Smooth muscle cell (in vitro differentiated cells): ENCODE results near the gene NAT14. TPM values are rescaled to one million over a fixed set of nuclear protein-coding genes. Genes with fewer than 3 reads are reported as not detected.

Experiments
- DNase-seq: peaks from one replicate; lab custom pipeline; 2025; ENCODE audit not compliant: unreplicated experiment; lab: John Stamatoyannopoulos, UW
- H2AFZ ChIP-seq: fragments of 200-600 bp; sonication (generic); 2 replicates; pipeline ENCODE4 v1.6.0; 2016; ENCODE audit warnings: antibody characterized with exemption, low read depth, mild to moderate bottlenecking
- H3F3A ChIP-seq: fragments of 200-600 bp; sonication (generic); 2 replicates; pipeline ENCODE4 v1.6.0; 2017; ENCODE audit warnings: antibody characterized with exemption, low read depth
- H3K27ac ChIP-seq: fragments of 200-600 bp; sonication (generic); 2 replicates; pipeline ENCODE4 v1.5.1; 2016; ENCODE audit warnings: low read depth, mild to moderate bottlenecking
- H3K27me3 ChIP-seq: fragments of 200-600 bp; sonication (generic); 2 replicates; pipeline ENCODE4 v1.6.1; 2016; ENCODE audit warnings: low read depth, mild to moderate bottlenecking
- H3K36me3 ChIP-seq: fragments of 200-600 bp; sonication (generic); 2 replicates; pipeline ENCODE4 v1.5.1; 2016; ENCODE audit warnings: low read depth
- H3K4me1 ChIP-seq: fragments of 200-600 bp; sonication (generic); 2 replicates; pipeline ENCODE4 v1.5.1; 2016; ENCODE audit warnings: low read depth
- H3K4me2 ChIP-seq: fragments of 200-600 bp; sonication (generic); 2 replicates; pipeline ENCODE4 v1.6.0; 2016; ENCODE audit warnings: mild to moderate bottlenecking
- H3K4me3 ChIP-seq: fragments of 200-600 bp; sonication (generic); 2 replicates; pipeline ENCODE4 v1.5.1; 2016; ENCODE audit warnings: mild to moderate bottlenecking
- H3K79me2 ChIP-seq: fragments of 200-600 bp; sonication (generic); 2 replicates; pipeline ENCODE4 v1.6.0; 2016; ENCODE audit warnings: low read depth, mild to moderate bottlenecking
- H3K9ac ChIP-seq: fragments of 200-600 bp; sonication (generic); 2 replicates; pipeline ENCODE4 v1.6.0; 2016; ENCODE audit warnings: low read depth
- H3K9me3 ChIP-seq: fragments of 200-600 bp; sonication (generic); replicated peaks from 2 replicates; pipeline ENCODE4 v1.5.1; 2016; ENCODE audit warnings: low read depth
- H4K20me1 ChIP-seq: fragments of 200-600 bp; sonication (generic); 2 replicates; pipeline ENCODE4 v1.6.0; 2016; ENCODE audit warnings: low read depth
- CTCF ChIP-seq: fragments of 200-600 bp; sonication (generic); IDR thresholded peaks from 2 replicates; pipeline ENCODE4 v1.5.1; 2017; ENCODE audit warnings: borderline replicate concordance, mild to moderate bottlenecking, antibody characterized with exemption; ENCODE audit not compliant: insufficient read depth, poor library complexity, severe bottlenecking
- WGBS: methylation state at CpG from one replicate; pipeline ENCODE4 v1.1.7; 2016; ENCODE audit warnings: low lambda C conversion rate; 5-methylcytosine and 5-hydroxymethylcytosine counted together
- polyA plus RNA-seq: library from polyadenylated mRNA; unstranded; fragments of >200 nt; fragmentation: Nextera tagmentation; extraction: Ambion mirVana; gene quantifications from 2 replicates; pipeline ENCODE4 v1.2.1, GENCODE V29; 2016
- total RNA-seq: library from RNA; depleted of rRNA; stranded (reverse); fragments of >200 nt; gene quantifications from 2 replicates; pipeline ENCODE4 v1.2.3, GENCODE V29; 2014

Gene NAT14
- total and polyA plus RNA-seq, 2 experiments from 2014 or later, result 14.3 to 67.5 TPM

- no peak overlapping the region for H3K9ac ChIP-seq
- H3K27ac ChIP-seq, result no peak overlapping the region
- no peak for DNase-seq
- H2AFZ ChIP-seq, result no peak overlapping the region
- H3K36me3 ChIP-seq, result no peaks in the 10 kb centered on the region
- 95% methylated on average over 9 of the region's 9 CpGs for WGBS
- no peaks in the 10 kb centered on the region for H3K4me1 ChIP-seq
- H3K79me2 ChIP-seq, result no peaks in the 10 kb centered on the region
- no peaks in the 10 kb centered on the region for H3K9me3 ChIP-seq
- no peak for TF ChIP-seq CTCF
- no peaks in the 10 kb centered on the region for H3F3A ChIP-seq
- H4K20me1 ChIP-seq, result no peaks in the 10 kb centered on the region
- no peak overlapping the region for H3K4me3 ChIP-seq
- H3K4me2 ChIP-seq, result no peak overlapping the region
- H3K27me3 ChIP-seq, result no peaks in the 10 kb centered on the region
These were observed 17.4 kb downstream of the NAT14 start for GRCh38 chr19:55502197-55502952.

- no peaks in the 10 kb centered on the region for H3F3A ChIP-seq
- H4K20me1 ChIP-seq, result no peaks in the 10 kb centered on the region
- no peak overlapping the region for H3K4me3 ChIP-seq
- DNase-seq, result no peak
- no peaks in the 10 kb centered on the region for H3K4me1 ChIP-seq
- H3K9ac ChIP-seq, result no peak overlapping the region
- 89% methylated on average over 16 of the region's 17 CpGs for WGBS
- no peaks in the 10 kb centered on the region for H3K27me3 ChIP-seq
- no peak overlapping the region for H3K4me2 ChIP-seq
- H3K27ac ChIP-seq, result no peak overlapping the region
- H3K79me2 ChIP-seq, result no peaks in the 10 kb centered on the region
- no peak for TF ChIP-seq CTCF
- H2AFZ ChIP-seq, result no peak overlapping the region
- no peaks in the 10 kb centered on the region for H3K36me3 ChIP-seq
- H3K9me3 ChIP-seq, result no peaks in the 10 kb centered on the region
These were observed 18.1 kb downstream of the NAT14 start for GRCh38 chr19:55503157-55503501.

- no peak overlapping the region for H3K9ac ChIP-seq
These were observed 18.7 kb downstream of the NAT14 start for GRCh38 chr19:55503502-55504251.

More at GRCh38 chr19:55503502-55504251, 18.7 kb downstream of the NAT14 start:
- H4K20me1 ChIP-seq, result no peaks in the 10 kb centered on the region
- H3K4me3 ChIP-seq, result peak overlapping the region; percentile 64
- H2AFZ ChIP-seq, result peak overlapping the region; percentile 81
- no peaks in the 10 kb centered on the region for H3K9me3 ChIP-seq
- TF ChIP-seq CTCF, result peak; percentile 99
- 25% methylated on average over 61 of the region's 64 CpGs for WGBS
- H3K27me3 ChIP-seq, result no peaks in the 10 kb centered on the region
- no peaks in the 10 kb centered on the region for H3K36me3 ChIP-seq
- H3K4me2 ChIP-seq, result peak overlapping the region; percentile 90
- DNase-seq, result peak; percentile 98
- no peaks in the 10 kb centered on the region for H3K79me2 ChIP-seq
- no peaks in the 10 kb centered on the region for H3K4me1 ChIP-seq
- H3F3A ChIP-seq, result no peaks in the 10 kb centered on the region
- H3K27ac ChIP-seq, result no peak overlapping the region
